GM12878 (cell line): ENCODE measurements around the gene HAPSTR1. TPM values are rescaled to one million over a fixed set of nuclear protein-coding genes. Genes with fewer than 3 reads are reported as not detected.

Experiments used
- ATAC-seq: fragments of 200-7000 bp; cut with Tn5 transposase; 3 replicates; pipeline ENCODE4 v1.9.1; 2020; ENCODE audit warnings: mild to moderate bottlenecking, moderate library complexity
- BruUV-seq: library from RNA; stranded (reverse); fragments of 400-500 nt; replicated peaks from 2 replicates; lab custom pipeline; 2021; lab: Mats Ljungman, UMichigan
- CTCF ChIA-PET: fragments of 300-600 bp; sonication (Branson Sonifier 250); formaldehyde crosslinking; extraction: SDS; loops from one replicate; lab custom pipeline; 2021; ENCODE audit warnings: inconsistent platforms; lab: Yijun Ruan, JAX
- POLR2A ChIA-PET: fragments of 350-600 bp; formaldehyde crosslinking; extraction: SDS; loops from one replicate; lab custom pipeline; 2021; ENCODE audit warnings: inconsistent platforms; lab: Charles Lee
- RAD21 ChIA-PET: fragments of 300-600 bp; sonication (Branson Sonifier 250); formaldehyde crosslinking; loops from one replicate; lab custom pipeline; 2023; ENCODE audit warnings: antibody characterized with exemption; ENCODE audit not compliant: unreplicated experiment; lab: Charles Lee
- SMC1A ChIA-PET: fragments of 300-600 bp; sonication (Branson Sonifier 250); formaldehyde crosslinking; loops from one replicate; lab custom pipeline; 2023; ENCODE audit not compliant: unreplicated experiment, uncharacterized antibody; lab: Charles Lee
- DNase-seq: peaks from one replicate; pipeline ENCODE4 v3.0.0-alpha.2; 2011; ENCODE audit warnings: low read depth, low spot score
- FAIRE-seq: peaks from 3 replicates; lab custom pipeline; 2011; peaks lifted over from hg19 to GRCh38; lab: Jason Lieb, UNC
- H2AFZ ChIP-seq: 2 replicates; pipeline ENCODE4 v1.6.0; 2011; ENCODE audit warnings: low read depth, low read length, control low read depth; ENCODE audit not compliant: control insufficient read depth
- H3K27ac ChIP-seq: 2 replicates; pipeline ENCODE4 v1.5.1; 2011; ENCODE audit warnings: control low read depth; ENCODE audit not compliant: control insufficient read depth, insufficient read depth
- H3K27me3 ChIP-seq, 2 experiments: replicated peaks in 1 of 2; 2 replicates each; pipeline versions ENCODE4 v1.6.0 to v1.6.1; 2011; ENCODE audit warnings: low read length in 1 of 2; ENCODE audit not compliant: control insufficient read depth in 2 of 2, insufficient read depth in 2 of 2
- H3K36me3 ChIP-seq, 2 experiments: 2 replicates each; pipeline ENCODE4 v1.5.1; 2011; ENCODE audit warnings: low read length in 1 of 2; ENCODE audit not compliant: control insufficient read depth in 2 of 2, insufficient read depth in 2 of 2
- H3K4me1 ChIP-seq: 2 replicates; pipeline ENCODE4 v1.6.1; 2011; ENCODE audit warnings: mild to moderate bottlenecking, low read length, moderate library complexity, mixed read lengths; ENCODE audit not compliant: control insufficient read depth, insufficient read depth
- H3K4me2 ChIP-seq: 2 replicates; pipeline ENCODE4 v1.6.0; 2011; ENCODE audit warnings: control low read depth; ENCODE audit not compliant: control insufficient read depth, insufficient read depth
- H3K4me3 ChIP-seq: fragments of 200-600 bp; sonication (generic); 2 replicates; pipeline ENCODE4 v1.5.1; 2016
- H3K79me2 ChIP-seq: 2 replicates; pipeline ENCODE4 v1.6.0; 2011; ENCODE audit warnings: low read length; ENCODE audit not compliant: control insufficient read depth, insufficient read depth
- H3K9ac ChIP-seq: 2 replicates; pipeline ENCODE4 v1.8.0; 2011; ENCODE audit warnings: low read length, control low read depth, mixed read lengths; ENCODE audit not compliant: control insufficient read depth, insufficient read depth
- H3K9me3 ChIP-seq: replicated peaks from 3 replicates; pipeline ENCODE4 v1.5.1; 2011; ENCODE audit warnings: mild to moderate bottlenecking, low read length; ENCODE audit not compliant: control insufficient read depth, insufficient read depth
- H4K20me1 ChIP-seq: 2 replicates; pipeline ENCODE4 v1.6.0; 2011; ENCODE audit not compliant: control insufficient read depth, insufficient read depth
- BCL11A ChIP-seq: IDR thresholded peaks from 2 replicates; pipeline ENCODE4 v1.6.1; 2011; ENCODE audit warnings: low read depth, low read length
- IKZF1 ChIP-seq: fragments of 450-650 bp; conservative IDR thresholded peaks from 2 replicates; pipeline ENCODE4 v1.6.1; 2017; ENCODE audit warnings: antibody characterized with exemption, mild to moderate bottlenecking
- MTA3 ChIP-seq: IDR thresholded peaks from 2 replicates; pipeline ENCODE4 v1.6.1; 2012; ENCODE audit warnings: low read length, inconsistent platforms, borderline replicate concordance
- NFXL1 ChIP-seq: fragments of 450-650 bp; IDR thresholded peaks from 2 replicates; pipeline ENCODE4 v1.6.1; 2017; ENCODE audit warnings: antibody characterized with exemption, mild to moderate bottlenecking, borderline replicate concordance
- YBX1 ChIP-seq: fragments of 450-650 bp; IDR thresholded peaks from 2 replicates; pipeline ENCODE4 v1.6.1; 2016; ENCODE audit warnings: antibody characterized with exemption
- WGBS: methylation state at CpG from one replicate; pipeline ENCODE4 v1.1.6; 2016; ENCODE audit warnings: low lambda C conversion rate; ENCODE audit not compliant: insufficient replicate concordance, insufficient coverage; ENCODE audit errors: missing lambda C conversion rate; 5-methylcytosine and 5-hydroxymethylcytosine counted together
- in situ Hi-C: fragments of 300-500 bp; cut with MboI; formaldehyde crosslinking; loops from 9 replicates; pipeline ENCODE4 v1.14.3; 2018; ENCODE audit warnings: mixed read lengths
- intact Hi-C: fragments of 100-400 bp; cut with micrococcal nuclease; formaldehyde crosslinking; loops from one replicate; pipeline ENCODE4 v1.14.2; 2022; ENCODE audit not compliant: unreplicated experiment
- polyA plus RNA-seq, 11 experiments: library from polyadenylated mRNA; depleted of rRNA in 4 of 11; unstranded in 6 of 11; stranded (reverse) in 5 of 11; fragments of >200 nt; fragmentation: Nextera tagmentation in 4 of 11; fragmentation: Illumina TruSeq in 1 of 11; extraction: Ambion mirVana in 4 of 11; extraction: Trizol in 1 of 11; gene quantifications; 1 replicate in 1 of 11; 2 replicates in 10 of 11; pipeline versions ENCODE4 v1.2.1 to v1.2.3, GENCODE V29; 2011 to 2016; ENCODE audit warnings: inconsistent platforms in 2 of 11, missing spikeins in 2 of 11, low read depth in 1 of 11
- total RNA-seq, 4 experiments: library from RNA; depleted of rRNA in 3 of 4; stranded (reverse); fragments of >200 nt in 3 of 4; fragmentation: Illumina TruSeq in 1 of 4; extraction: Trizol in 1 of 4; gene quantifications; 2 replicates each; pipeline versions ENCODE4 v1.2.1 to v1.2.3, GENCODE V29; 2013 to 2021
- TF ChIP-seq, protein P1 (sequence below): fragments of 450-650 bp; IDR thresholded peaks from 2 replicates; pipeline ENCODE4 v1.6.1; 2016; ENCODE audit warnings: mild to moderate bottlenecking, moderate library complexity, borderline replicate concordance
- TF ChIP-seq, protein P2 (sequence below): fragments of 450-650 bp; formaldehyde crosslinking; IDR thresholded peaks from 2 replicates; pipeline ENCODE4 v1.4.0; 2022; ENCODE audit warnings: mild to moderate bottlenecking, moderate library complexity
- TF ChIP-seq, protein P3 (sequence below), 3 experiments: IDR thresholded peaks in 2 of 3; conservative IDR thresholded peaks in 1 of 3; 2 replicates each; pipeline ENCODE4 v1.5.1; 2011; ENCODE audit warnings: low read depth in 3 of 3, low read length in 3 of 3, mild to moderate bottlenecking in 3 of 3, control low read depth in 2 of 3, moderate library complexity in 2 of 3, inconsistent platforms in 1 of 3, mixed read lengths in 1 of 3; ENCODE audit not compliant: control insufficient read depth in 2 of 3, insufficient read depth in 1 of 3; ENCODE audit errors: extremely low read depth in 1 of 3
- TF ChIP-seq, protein P4 (sequence below): IDR thresholded peaks from 2 replicates; pipeline ENCODE4 v1.6.1; 2011; ENCODE audit warnings: mild to moderate bottlenecking, low read depth, low read length, moderate library complexity; ENCODE audit not compliant: insufficient replicate concordance

The HAPSTR1 gene
- total and polyA plus RNA-seq, 10 of the 15 experiments (the other 5 are each of a cell fraction or from before 2014, with no cell fraction given): 8.7 to 52.5 (median 23.1) TPM

DNA sequence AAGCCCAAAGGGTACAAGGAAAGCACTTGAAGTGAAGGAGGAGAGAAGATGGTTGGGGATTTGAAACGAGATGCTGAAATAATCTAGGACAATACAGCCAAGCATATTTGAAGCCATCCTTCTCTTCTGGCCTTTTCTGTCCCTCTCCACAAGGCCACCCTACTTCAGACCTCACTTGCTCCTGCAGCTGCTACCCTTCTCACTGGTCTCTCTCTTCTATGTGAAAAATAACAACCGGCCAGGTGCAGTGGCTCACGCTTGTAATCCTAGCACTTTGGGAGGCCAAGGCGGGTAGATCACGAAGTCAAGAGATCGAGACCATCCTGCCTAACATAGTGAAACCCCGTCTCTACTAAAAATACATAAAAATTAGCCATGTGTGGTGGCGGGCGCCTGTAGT, 33.2 kb upstream of the HAPSTR1 start:
- ATAC-seq (no peak), FAIRE-seq (no peak)
- in situ Hi-C loops (no loop called here), intact Hi-C loops (no loop called here)
- WGBS: 77% methylated on average over 9 of the region's 9 CpGs
- ChIA-PET RAD21 (interaction anchor here (0.6 to 0.7 kb wide), 2 partner anchors 634 to 856 kb away, joined by 4 read pairs; no protein-coding TSS in a partner anchor), CTCF (no interaction called here)
- peaks cover 16% of the 10 kb centered on the region for H3K4me1 ChIP-seq
- no peak overlapping the region for H3K4me3 ChIP-seq
- H2AFZ ChIP-seq: no peak overlapping the region
- no peak overlapping the region for H3K27ac ChIP-seq
- H3K36me3 ChIP-seq: no peaks in the 10 kb centered on the region
- no peaks in the 10 kb centered on the region for H3K9me3 ChIP-seq
- no peaks in the 10 kb centered on the region for H3K79me2 ChIP-seq
- no peaks in the 10 kb centered on the region for H3K27me3 ChIP-seq
- H4K20me1 ChIP-seq: no peaks in the 10 kb centered on the region
- TF ChIP-seq, protein P1, sequence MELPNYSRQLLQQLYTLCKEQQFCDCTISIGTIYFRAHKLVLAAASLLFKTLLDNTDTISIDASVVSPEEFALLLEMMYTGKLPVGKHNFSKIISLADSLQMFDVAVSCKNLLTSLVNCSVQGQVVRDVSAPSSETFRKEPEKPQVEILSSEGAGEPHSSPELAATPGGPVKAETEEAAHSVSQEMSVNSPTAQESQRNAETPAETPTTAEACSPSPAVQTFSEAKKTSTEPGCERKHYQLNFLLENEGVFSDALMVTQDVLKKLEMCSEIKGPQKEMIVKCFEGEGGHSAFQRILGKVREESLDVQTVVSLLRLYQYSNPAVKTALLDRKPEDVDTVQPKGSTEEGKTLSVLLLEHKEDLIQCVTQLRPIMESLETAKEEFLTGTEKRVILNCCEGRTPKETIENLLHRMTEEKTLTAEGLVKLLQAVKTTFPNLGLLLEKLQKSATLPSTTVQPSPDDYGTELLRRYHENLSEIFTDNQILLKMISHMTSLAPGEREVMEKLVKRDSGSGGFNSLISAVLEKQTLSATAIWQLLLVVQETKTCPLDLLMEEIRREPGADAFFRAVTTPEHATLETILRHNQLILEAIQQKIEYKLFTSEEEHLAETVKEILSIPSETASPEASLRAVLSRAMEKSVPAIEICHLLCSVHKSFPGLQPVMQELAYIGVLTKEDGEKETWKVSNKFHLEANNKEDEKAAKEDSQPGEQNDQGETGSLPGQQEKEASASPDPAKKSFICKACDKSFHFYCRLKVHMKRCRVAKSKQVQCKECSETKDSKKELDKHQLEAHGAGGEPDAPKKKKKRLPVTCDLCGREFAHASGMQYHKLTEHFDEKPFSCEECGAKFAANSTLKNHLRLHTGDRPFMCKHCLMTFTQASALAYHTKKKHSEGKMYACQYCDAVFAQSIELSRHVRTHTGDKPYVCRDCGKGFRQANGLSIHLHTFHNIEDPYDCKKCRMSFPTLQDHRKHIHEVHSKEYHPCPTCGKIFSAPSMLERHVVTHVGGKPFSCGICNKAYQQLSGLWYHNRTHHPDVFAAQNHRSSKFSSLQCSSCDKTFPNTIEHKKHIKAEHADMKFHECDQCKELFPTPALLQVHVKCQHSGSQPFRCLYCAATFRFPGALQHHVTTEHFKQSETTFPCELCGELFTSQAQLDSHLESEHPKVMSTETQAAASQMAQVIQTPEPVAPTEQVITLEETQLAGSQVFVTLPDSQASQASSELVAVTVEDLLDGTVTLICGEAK: no peak
- TF ChIP-seq, protein P2, sequence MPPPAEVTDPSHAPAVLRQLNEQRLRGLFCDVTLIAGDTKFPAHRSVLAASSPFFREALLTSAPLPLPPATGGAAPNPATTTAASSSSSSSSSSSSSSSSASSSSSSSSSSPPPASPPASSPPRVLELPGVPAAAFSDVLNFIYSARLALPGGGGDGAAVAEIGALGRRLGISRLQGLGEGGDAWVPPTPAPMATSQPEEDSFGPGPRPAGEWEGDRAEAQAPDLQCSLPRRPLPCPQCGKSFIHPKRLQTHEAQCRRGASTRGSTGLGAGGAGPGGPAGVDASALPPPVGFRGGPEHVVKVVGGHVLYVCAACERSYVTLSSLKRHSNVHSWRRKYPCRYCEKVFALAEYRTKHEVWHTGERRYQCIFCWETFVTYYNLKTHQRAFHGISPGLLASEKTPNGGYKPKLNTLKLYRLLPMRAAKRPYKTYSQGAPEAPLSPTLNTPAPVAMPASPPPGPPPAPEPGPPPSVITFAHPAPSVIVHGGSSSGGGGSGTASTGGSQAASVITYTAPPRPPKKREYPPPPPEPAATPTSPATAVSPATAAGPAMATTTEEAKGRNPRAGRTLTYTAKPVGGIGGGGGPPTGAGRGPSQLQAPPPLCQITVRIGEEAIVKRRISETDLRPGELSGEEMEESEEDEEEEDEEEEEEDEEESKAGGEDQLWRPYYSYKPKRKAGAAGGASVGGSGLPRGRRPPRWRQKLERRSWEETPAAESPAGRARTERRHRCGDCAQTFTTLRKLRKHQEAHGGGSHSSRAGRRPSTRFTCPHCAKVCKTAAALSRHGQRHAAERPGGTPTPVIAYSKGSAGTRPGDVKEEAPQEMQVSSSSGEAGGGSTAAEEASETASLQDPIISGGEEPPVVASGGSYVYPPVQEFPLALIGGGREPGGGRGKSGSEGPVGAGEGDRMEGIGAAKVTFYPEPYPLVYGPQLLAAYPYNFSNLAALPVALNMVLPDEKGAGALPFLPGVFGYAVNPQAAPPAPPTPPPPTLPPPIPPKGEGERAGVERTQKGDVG (CRISPR knock-in tag): no peak
- TF ChIP-seq, protein P3, sequence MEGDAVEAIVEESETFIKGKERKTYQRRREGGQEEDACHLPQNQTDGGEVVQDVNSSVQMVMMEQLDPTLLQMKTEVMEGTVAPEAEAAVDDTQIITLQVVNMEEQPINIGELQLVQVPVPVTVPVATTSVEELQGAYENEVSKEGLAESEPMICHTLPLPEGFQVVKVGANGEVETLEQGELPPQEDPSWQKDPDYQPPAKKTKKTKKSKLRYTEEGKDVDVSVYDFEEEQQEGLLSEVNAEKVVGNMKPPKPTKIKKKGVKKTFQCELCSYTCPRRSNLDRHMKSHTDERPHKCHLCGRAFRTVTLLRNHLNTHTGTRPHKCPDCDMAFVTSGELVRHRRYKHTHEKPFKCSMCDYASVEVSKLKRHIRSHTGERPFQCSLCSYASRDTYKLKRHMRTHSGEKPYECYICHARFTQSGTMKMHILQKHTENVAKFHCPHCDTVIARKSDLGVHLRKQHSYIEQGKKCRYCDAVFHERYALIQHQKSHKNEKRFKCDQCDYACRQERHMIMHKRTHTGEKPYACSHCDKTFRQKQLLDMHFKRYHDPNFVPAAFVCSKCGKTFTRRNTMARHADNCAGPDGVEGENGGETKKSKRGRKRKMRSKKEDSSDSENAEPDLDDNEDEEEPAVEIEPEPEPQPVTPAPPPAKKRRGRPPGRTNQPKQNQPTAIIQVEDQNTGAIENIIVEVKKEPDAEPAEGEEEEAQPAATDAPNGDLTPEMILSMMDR (IDR thresholded peaks at IDR 0.05 in 2 of 3, conservative IDR thresholded peaks at IDR 0.05 in 1 of 3; ENCODE audit: control insufficient read depth in 2 of 3, extremely low read depth in 1 of 3, insufficient read depth in 1 of 3, low read depth in 3 of 3, low read length in 3 of 3): no peak
- TF ChIP-seq MTA3 (no peak), IKZF1 (no peak), BCL11A (no peak), YBX1 (no peak), NFXL1 (no peak)
- TF ChIP-seq, protein P4, sequence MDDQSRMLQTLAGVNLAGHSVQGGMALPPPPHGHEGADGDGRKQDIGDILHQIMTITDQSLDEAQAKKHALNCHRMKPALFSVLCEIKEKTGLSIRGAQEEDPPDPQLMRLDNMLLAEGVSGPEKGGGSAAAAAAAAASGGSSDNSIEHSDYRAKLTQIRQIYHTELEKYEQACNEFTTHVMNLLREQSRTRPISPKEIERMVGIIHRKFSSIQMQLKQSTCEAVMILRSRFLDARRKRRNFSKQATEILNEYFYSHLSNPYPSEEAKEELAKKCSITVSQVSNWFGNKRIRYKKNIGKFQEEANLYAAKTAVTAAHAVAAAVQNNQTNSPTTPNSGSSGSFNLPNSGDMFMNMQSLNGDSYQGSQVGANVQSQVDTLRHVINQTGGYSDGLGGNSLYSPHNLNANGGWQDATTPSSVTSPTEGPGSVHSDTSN: no peak
- TF ChIP-seq, all 136 proteins: peak for 0
- Histone ChIP-seq H3K4me2 (no peak overlapping the region), H3K9ac (no peak overlapping the region)
- ChIA-PET SMC1A (no interaction called here), POLR2A (no interaction called here)
- BruUV-seq: no TSS peak
- DNase-seq: no peak
